Right atrium auricular region (tissue), 2 donors: ENCODE results near the gene ACACB. TPM values are rescaled to one million over a fixed set of nuclear protein-coding genes. Genes with fewer than 3 reads are reported as not detected.

Source experiments
- total RNA-seq, 2 donors: library from RNA; depleted of rRNA; stranded (reverse); fragments of >200 nt; gene quantifications; one replicate each; pipeline ENCODE4 v1.1.0, GENCODE V29; 2016

The ACACB gene
- total RNA-seq, 2 donors from 2014 or later, result 76.8 to 104 TPM

Other genes with a start within 250 kb of the ACACB start
- not detected for gene DAO, start 236.5 kb upstream of the ACACB start, total RNA-seq
- under 1 TPM in 1 of 2 donors, not detected in 1; 0.08 TPM for gene SVOP, start 95.5 kb upstream of the ACACB start, total RNA-seq
- gene USP30, start 64.0 kb upstream of the ACACB start, total RNA-seq, result 10 to 100 TPM; 13.8 to 19.1 TPM
- gene ALKBH2, start 23.1 kb upstream of the ACACB start, total RNA-seq, result 1 to 10 TPM; 3.9 to 8.5 TPM
- gene UNG, start 19.0 kb upstream of the ACACB start, total RNA-seq, result 10 to 100 TPM; 10.2 to 12.1 TPM
- gene FOXN4, start 192.7 kb downstream of the ACACB start, total RNA-seq, result not detected
- gene MYO1H, start 231.3 kb downstream of the ACACB start, total RNA-seq, result under 1 TPM; 0.16 to 0.63 TPM